ENCODE measurements around the gene ADCY3. TPM values are rescaled to one million over a fixed set of nuclear protein-coding genes. Genes with fewer than 3 reads are reported as not detected.

ADCY3 gene
- total RNA-seq, 3 donors from 2014 or later: 29.3 to 89.1 (median 56.1) TPM

DNA sequence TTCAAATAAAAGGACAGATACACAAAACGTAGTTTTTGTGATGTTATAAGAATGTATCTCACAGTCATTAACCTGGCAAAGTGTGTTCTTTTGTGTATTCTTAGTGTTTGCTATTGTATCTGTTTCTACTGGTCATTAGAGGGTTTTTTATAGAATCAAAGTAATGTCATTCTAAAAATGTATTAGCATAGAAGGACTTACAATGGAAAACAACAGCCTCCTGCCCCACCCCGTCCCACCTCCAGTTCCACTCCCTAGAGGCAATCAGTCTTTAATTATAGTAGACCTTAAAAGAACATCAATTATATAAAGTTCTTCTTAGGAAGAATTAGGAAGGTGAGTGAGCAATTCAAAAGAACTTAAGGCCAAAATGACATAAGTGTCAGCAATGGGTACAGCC, 37.9 kb upstream of the ADCY3 start:
- intact Hi-C loops (cut with DNase I; ENCODE audit: low total_unique reads): no loop called here

DNA sequence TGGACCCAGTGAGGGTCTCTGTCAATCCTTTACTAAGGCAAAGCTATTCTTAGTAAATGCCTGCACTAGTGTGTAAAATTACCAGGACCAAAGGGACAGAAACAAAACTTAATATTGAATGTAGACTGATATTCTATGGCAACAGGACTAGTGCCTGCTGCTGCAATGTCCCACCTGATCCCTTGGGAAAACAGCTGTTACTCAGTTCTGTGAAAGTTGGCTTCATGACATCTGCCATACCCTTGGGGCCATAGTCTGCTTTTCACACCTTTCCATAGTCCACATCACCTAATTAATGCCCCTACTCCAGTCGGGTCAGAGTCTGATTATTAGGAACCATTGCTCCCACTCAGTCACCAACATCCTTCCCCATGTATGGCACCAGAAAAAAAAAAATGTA, 37.2 kb upstream of the ADCY3 start:
- intact Hi-C loops (cut with DNase I; ENCODE audit: low total_unique reads): no loop called here
- no peaks in the 10 kb centered on the region for H3K4me1 ChIP-seq
- peaks cover 15% of the 10 kb centered on the region for H3K36me3 ChIP-seq
- H3K4me3 ChIP-seq: no peak overlapping the region
- H3K27me3 ChIP-seq: no peaks in the 10 kb centered on the region
- TF ChIP-seq POLR2A (IDR thresholded peaks at IDR 0.05): no peak
- TF ChIP-seq, protein P1, sequence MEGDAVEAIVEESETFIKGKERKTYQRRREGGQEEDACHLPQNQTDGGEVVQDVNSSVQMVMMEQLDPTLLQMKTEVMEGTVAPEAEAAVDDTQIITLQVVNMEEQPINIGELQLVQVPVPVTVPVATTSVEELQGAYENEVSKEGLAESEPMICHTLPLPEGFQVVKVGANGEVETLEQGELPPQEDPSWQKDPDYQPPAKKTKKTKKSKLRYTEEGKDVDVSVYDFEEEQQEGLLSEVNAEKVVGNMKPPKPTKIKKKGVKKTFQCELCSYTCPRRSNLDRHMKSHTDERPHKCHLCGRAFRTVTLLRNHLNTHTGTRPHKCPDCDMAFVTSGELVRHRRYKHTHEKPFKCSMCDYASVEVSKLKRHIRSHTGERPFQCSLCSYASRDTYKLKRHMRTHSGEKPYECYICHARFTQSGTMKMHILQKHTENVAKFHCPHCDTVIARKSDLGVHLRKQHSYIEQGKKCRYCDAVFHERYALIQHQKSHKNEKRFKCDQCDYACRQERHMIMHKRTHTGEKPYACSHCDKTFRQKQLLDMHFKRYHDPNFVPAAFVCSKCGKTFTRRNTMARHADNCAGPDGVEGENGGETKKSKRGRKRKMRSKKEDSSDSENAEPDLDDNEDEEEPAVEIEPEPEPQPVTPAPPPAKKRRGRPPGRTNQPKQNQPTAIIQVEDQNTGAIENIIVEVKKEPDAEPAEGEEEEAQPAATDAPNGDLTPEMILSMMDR (IDR thresholded peaks at IDR 0.05): no peak
- no peak for TF ChIP-seq POLR2AphosphoS5 (IDR thresholded peaks at IDR 0.05)
- H3K27ac ChIP-seq: no peak overlapping the region
- DNase-seq (ENCODE audit: low spot score in 2 of 2): no peak
- H3K9me3 ChIP-seq: peaks cover 5 to 10% of the 10 kb centered on the region in 2 donors

More for the DNA sequence above, 37.9 kb upstream of the ADCY3 start:
- no peaks in the 10 kb centered on the region for H3K4me1 ChIP-seq
- peaks cover 15% of the 10 kb centered on the region for H3K36me3 ChIP-seq
- H3K27me3 ChIP-seq: no peaks in the 10 kb centered on the region
- DNase-seq (ENCODE audit: low spot score in 2 of 2): no peak
- no peak overlapping the region for H3K27ac ChIP-seq
- no peak overlapping the region for H3K4me3 ChIP-seq
- TF ChIP-seq POLR2A (IDR thresholded peaks at IDR 0.05): no peak
- TF ChIP-seq POLR2AphosphoS5 (IDR thresholded peaks at IDR 0.05): no peak
- TF ChIP-seq, protein P1 (IDR thresholded peaks at IDR 0.05): no peak
- H3K9me3 ChIP-seq: peaks cover 5 to 10% of the 10 kb centered on the region in 2 donors

DNA sequence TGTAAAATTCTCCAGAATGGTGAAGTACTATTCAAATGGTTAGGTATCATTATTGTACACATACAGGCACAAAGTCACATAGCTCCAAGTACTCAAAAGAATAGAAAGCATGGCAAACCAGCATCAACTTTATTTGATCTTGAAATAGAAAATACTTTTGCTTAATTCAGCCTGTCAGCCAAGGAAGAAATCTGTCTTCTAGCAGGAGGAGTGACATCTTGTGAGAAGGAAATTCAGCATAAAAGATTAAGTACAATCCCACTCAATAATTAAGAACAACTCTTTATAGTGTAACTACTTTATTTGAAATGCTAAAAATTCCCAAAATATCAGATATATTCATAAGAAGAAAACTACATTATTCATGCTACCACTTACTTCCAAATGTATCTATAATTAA, 35.9 kb upstream of the ADCY3 start:
- H3K36me3 ChIP-seq: peaks cover 15% of the 10 kb centered on the region
- no peak for TF ChIP-seq POLR2AphosphoS5 (IDR thresholded peaks at IDR 0.05)
- TF ChIP-seq, protein P1 (IDR thresholded peaks at IDR 0.05): no peak
- TF ChIP-seq POLR2A (IDR thresholded peaks at IDR 0.05): no peak
- H3K27me3 ChIP-seq: no peaks in the 10 kb centered on the region
- H3K9me3 ChIP-seq: peaks cover 5 to 10% of the 10 kb centered on the region in 2 donors
- intact Hi-C loops (cut with DNase I; ENCODE audit: low total_unique reads): no loop called here
- H3K4me3 ChIP-seq: no peak overlapping the region
- H3K4me1 ChIP-seq: no peaks in the 10 kb centered on the region
- DNase-seq (ENCODE audit: low spot score in 2 of 2): no peak
- H3K27ac ChIP-seq: no peak overlapping the region

DNA sequence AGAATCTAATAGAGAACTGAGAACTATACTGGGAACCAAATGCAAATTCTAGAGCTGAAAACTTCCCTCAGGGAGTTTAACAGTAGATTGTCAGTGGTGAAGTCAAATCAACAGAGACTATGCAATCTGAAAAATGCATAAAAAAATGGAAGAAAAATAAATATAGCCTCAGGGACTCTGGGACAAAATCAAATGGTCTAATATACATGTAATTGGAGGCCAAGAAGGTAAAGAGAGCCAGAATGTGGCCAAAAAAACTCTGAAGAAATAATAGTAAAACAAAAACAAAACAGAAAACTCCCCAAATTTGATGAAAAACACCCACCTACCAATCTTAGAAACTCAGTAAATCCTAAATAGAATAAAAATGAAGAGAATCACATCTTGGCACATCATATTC, 35.2 kb upstream of the ADCY3 start:
- H3K27ac ChIP-seq: no peak overlapping the region
- TF ChIP-seq POLR2A (IDR thresholded peaks at IDR 0.05) (no peak), POLR2AphosphoS5 (IDR thresholded peaks at IDR 0.05) (no peak)
- H3K9me3 ChIP-seq: peaks cover 5 to 10% of the 10 kb centered on the region in 2 donors
- H3K36me3 ChIP-seq: peaks cover 15% of the 10 kb centered on the region
- H3K27me3 ChIP-seq: no peaks in the 10 kb centered on the region
- H3K4me1 ChIP-seq: no peaks in the 10 kb centered on the region
- intact Hi-C loops (cut with DNase I; ENCODE audit: low total_unique reads): no loop called here
- H3K4me3 ChIP-seq: no peak overlapping the region
- DNase-seq (ENCODE audit: low spot score in 2 of 2): no peak

DNA sequence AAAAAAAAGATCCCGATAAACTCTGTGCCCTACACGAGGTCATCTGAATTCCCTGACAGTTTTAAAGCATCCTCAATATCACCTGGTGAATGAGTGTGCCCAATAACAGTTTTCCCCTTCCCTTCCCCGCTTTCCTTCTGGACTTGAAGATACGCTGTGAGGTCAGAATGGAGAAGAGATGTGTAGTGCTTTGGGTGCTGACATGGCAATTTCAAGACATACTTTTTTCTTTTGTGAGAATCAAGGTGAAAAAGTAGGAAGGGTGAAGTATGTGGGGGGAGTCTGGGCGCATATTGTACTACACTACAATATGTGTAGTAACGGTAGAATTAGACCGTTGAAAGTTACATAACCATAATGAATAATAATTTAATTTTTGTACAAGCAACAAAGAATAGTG, 30.1 kb upstream of the ADCY3 start:
- TF ChIP-seq POLR2AphosphoS5 (IDR thresholded peaks at IDR 0.05) (no peak), POLR2A (IDR thresholded peaks at IDR 0.05) (no peak)
- TF ChIP-seq, protein P1 (IDR thresholded peaks at IDR 0.05): no peak
- no peak for DNase-seq (ENCODE audit: low spot score in 2 of 2)
- Histone ChIP-seq H3K27me3 (no peaks in the 10 kb centered on the region), H3K4me1 (no peaks in the 10 kb centered on the region), H3K9me3 (peaks cover 1 to 4% of the 10 kb centered on the region in 2 donors), H3K36me3 (peaks cover 5% of the 10 kb centered on the region), H3K27ac (no peak overlapping the region), H3K4me3 (no peak overlapping the region)
- intact Hi-C loops (cut with DNase I; ENCODE audit: low total_unique reads): no loop called here

DNA sequence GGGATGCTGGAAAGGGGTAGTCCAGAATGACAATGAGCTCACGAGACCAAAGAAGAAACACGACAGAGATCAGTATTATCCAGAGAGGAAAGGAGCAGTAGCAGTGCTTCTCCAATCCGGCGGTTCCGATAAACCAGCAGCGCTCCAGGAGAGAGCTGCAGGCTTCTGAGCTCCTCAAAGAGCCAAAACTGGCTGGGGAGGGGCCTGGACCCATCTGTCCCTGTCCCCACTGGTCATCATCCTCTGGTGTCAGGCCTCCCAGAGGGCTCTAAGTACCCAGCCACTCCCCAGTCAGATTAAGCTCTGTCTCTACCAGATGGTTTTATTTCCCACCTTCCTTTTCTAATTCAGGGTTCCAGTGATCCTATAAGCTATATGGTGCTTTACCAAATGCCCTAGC, 28.5 kb upstream of the ADCY3 start:
- Histone ChIP-seq H3K27ac (no peak overlapping the region), H3K4me1 (no peaks in the 10 kb centered on the region), H3K4me3 (no peak overlapping the region), H3K36me3 (peaks cover 5% of the 10 kb centered on the region), H3K9me3 (no peaks in the 10 kb centered on the region), H3K27me3 (no peaks in the 10 kb centered on the region)
- no peak for DNase-seq (ENCODE audit: low spot score in 2 of 2)
- intact Hi-C loops (cut with DNase I; ENCODE audit: low total_unique reads): no loop called here
- TF ChIP-seq POLR2A (IDR thresholded peaks at IDR 0.05) (no peak), POLR2AphosphoS5 (IDR thresholded peaks at IDR 0.05) (no peak)
- TF ChIP-seq, protein P1 (IDR thresholded peaks at IDR 0.05): no peak

Data from breast epithelium (tissue), 4 donors.